Kidney (tissue), 14 donors: Measurements from ENCODE around the gene KCNH5. TPM values are rescaled to one million over a fixed set of nuclear protein-coding genes. Genes with fewer than 3 reads are reported as not detected.

Experiments used
- DNase-seq, 5 donors: peaks; one replicate each; pipeline ENCODE4 v3.0.0-alpha.2; 2013 to 2020
- FAIRE-seq: peaks from 2 replicates; lab custom pipeline; 2012; peaks lifted over from hg19 to GRCh38; lab: Jason Lieb, UNC
- H3K27ac ChIP-seq, 2 donors: one replicate each; pipeline ENCODE4 v1.7.0; 2013; ENCODE audit warnings: low read depth in 2 of 2, low read length in 2 of 2, inconsistent platforms in 1 of 2
- H3K27me3 ChIP-seq: one replicate; pipeline ENCODE4 v1.7.1; 2013; ENCODE audit warnings: low read length, inconsistent platforms; ENCODE audit not compliant: control insufficient read depth, insufficient read depth
- H3K36me3 ChIP-seq, 3 donors: one replicate each; pipeline versions ENCODE4 v1.7.0 to v1.7.1; 2013; ENCODE audit warnings: low read length in 3 of 3, control low read depth in 1 of 3, inconsistent platforms in 1 of 3; ENCODE audit not compliant: insufficient read depth in 3 of 3, control insufficient read depth in 2 of 3
- H3K4me1 ChIP-seq, 3 donors: one replicate each; pipeline versions ENCODE4 v1.7.0 to v1.7.1; 2013; ENCODE audit warnings: low read length in 3 of 3, inconsistent platforms in 1 of 3, low read depth in 1 of 3; ENCODE audit not compliant: control insufficient read depth in 2 of 3, insufficient read depth in 2 of 3
- H3K4me3 ChIP-seq, 3 donors: one replicate each; pipeline versions ENCODE4 v1.7.0 to v1.8.1; 2013; ENCODE audit warnings: low read length in 3 of 3, control low read depth in 1 of 3, inconsistent platforms in 1 of 3
- H3K9ac ChIP-seq, 3 donors: one replicate each; pipeline versions ENCODE4 v1.7.0 to v1.7.1; 2013; ENCODE audit warnings: low read length in 3 of 3, control low read depth in 1 of 3, inconsistent platforms in 1 of 3
- H3K9me3 ChIP-seq, 3 donors: one replicate each; pipeline versions ENCODE4 v1.7.0 to v1.7.1; 2013; ENCODE audit warnings: low read length in 3 of 3, control low read depth in 1 of 3, inconsistent platforms in 1 of 3; ENCODE audit not compliant: control insufficient read depth in 2 of 3, insufficient read depth in 1 of 3
- CTCF ChIP-seq: IDR thresholded peaks from 3 replicates; pipeline ENCODE4 v1.5.1; 2012; ENCODE audit warnings: mild to moderate bottlenecking, moderate library complexity, borderline replicate concordance; ENCODE audit not compliant: insufficient read depth; ENCODE audit errors: extremely low read depth
- intact Hi-C: fragments of 100-400 bp; cut with DNase I; formaldehyde crosslinking; loops from one replicate; pipeline ENCODE4 v1.11.1; 2022
- polyA plus RNA-seq: library from polyadenylated mRNA; stranded (reverse); fragments of 350-450 nt; fragmentation: Illumina TruSeq; extraction: RNeasy Lipid Tissue Mini Kit (QIAGEN cat#74804); gene quantifications from one replicate; pipeline ENCODE4 v1.2.3, GENCODE V29; 2014; ENCODE audit warnings: low read depth, low replicate concordance; ENCODE audit not compliant: insufficient read depth
- total RNA-seq: library from RNA; stranded (reverse); fragmentation: NEBNext Ultra II Directional; extraction: Animal tissue kit (Norgen Biotek cat#: 25700); gene quantifications from one replicate; pipeline ENCODE4 v1.2.1, GENCODE V29; 2021
- donor health status: control.
- donor health status: control.
- donor health status: control.
- donor health status: control.
- donor health status: control.
- donor health status: DM: yes; HTN: yes; CAD: no.
- donor health status: Normal renal cell carcinoma (clear cell type).

The KCNH5 gene
- total and polyA plus RNA-seq, 2 donors from 2014 or later: not detected

GRCh38 chr14:62854951-62855350, 190.3 kb downstream of the KCNH5 start:
- no peaks in the 10 kb centered on the region for H3K36me3 ChIP-seq
- H3K9me3 ChIP-seq: no peaks in the 10 kb centered on the region
- FAIRE-seq: no peak
- no peaks in the 10 kb centered on the region for H3K4me1 ChIP-seq
- intact Hi-C loops: no loop called here
- no peak overlapping the region for H3K4me3 ChIP-seq
- DNase-seq: no peak
- TF ChIP-seq CTCF: no peak
- H3K27me3 ChIP-seq: no peaks in the 10 kb centered on the region
- no peak overlapping the region for H3K27ac ChIP-seq
- no peak overlapping the region for H3K9ac ChIP-seq

- TF ChIP-seq CTCF: no peak
- H3K27ac ChIP-seq: no peak overlapping the region
- H3K4me1 ChIP-seq: no peaks in the 10 kb centered on the region
- H3K36me3 ChIP-seq: no peaks in the 10 kb centered on the region
- no peak overlapping the region for H3K4me3 ChIP-seq
- no peak overlapping the region for H3K9ac ChIP-seq
- intact Hi-C loops: no loop called here
- no peak for DNase-seq
- H3K27me3 ChIP-seq: no peaks in the 10 kb centered on the region
- no peaks in the 10 kb centered on the region for H3K9me3 ChIP-seq
- no peak for FAIRE-seq
Measured at GRCh38 chr14:62847168-62847567, 198.1 kb downstream of the KCNH5 start.

- no peaks in the 10 kb centered on the region for H3K36me3 ChIP-seq
- H3K9me3 ChIP-seq: no peaks in the 10 kb centered on the region
- TF ChIP-seq CTCF: no peak
- DNase-seq (no peak), FAIRE-seq (no peak)
- H3K27ac ChIP-seq: no peak overlapping the region
- no peaks in the 10 kb centered on the region for H3K27me3 ChIP-seq
- intact Hi-C loops: no loop called here
- H3K4me3 ChIP-seq: no peak overlapping the region
- no peaks in the 10 kb centered on the region for H3K4me1 ChIP-seq
- no peak overlapping the region for H3K9ac ChIP-seq
Measured at GRCh38 chr14:62844546-62844945, 200.7 kb downstream of the KCNH5 start.

- Histone ChIP-seq H3K9me3 (no peaks in the 10 kb centered on the region), H3K4me3 (no peak overlapping the region), H3K4me1 (no peaks in the 10 kb centered on the region), H3K36me3 (no peaks in the 10 kb centered on the region), H3K27me3 (no peaks in the 10 kb centered on the region), H3K27ac (no peak overlapping the region), H3K9ac (no peak overlapping the region)
- FAIRE-seq: no peak
- no peak for DNase-seq
- intact Hi-C loops: no loop called here
- no peak for TF ChIP-seq CTCF
Measured at GRCh38 chr14:62824086-62824485, 221.2 kb downstream of the KCNH5 start.
